VCaP (cell line): Measurements from ENCODE around the gene OIT3.
"Not testable (repeated sequence)": the region's sequence is repeated elsewhere in the genome, so short reads cannot be mapped to it uniquely, and the experiment has no call there.

ENCODE experiments used
- H3K27ac ChIP-seq: fragments of 450-650 bp; 2 replicates; pipeline ENCODE4 v1.5.1; 2017
- TF ChIP-seq, protein P1 (sequence below): fragments of 450-650 bp; conservative IDR thresholded peaks from 2 replicates; pipeline ENCODE4 v1.5.1; 2017; ENCODE audit warnings: mild to moderate bottlenecking, moderate library complexity

Gene OIT3

GRCh38 chr10:72913287-72913686 is 19.7 kb downstream of the OIT3 start:
- TF ChIP-seq, protein P1, sequence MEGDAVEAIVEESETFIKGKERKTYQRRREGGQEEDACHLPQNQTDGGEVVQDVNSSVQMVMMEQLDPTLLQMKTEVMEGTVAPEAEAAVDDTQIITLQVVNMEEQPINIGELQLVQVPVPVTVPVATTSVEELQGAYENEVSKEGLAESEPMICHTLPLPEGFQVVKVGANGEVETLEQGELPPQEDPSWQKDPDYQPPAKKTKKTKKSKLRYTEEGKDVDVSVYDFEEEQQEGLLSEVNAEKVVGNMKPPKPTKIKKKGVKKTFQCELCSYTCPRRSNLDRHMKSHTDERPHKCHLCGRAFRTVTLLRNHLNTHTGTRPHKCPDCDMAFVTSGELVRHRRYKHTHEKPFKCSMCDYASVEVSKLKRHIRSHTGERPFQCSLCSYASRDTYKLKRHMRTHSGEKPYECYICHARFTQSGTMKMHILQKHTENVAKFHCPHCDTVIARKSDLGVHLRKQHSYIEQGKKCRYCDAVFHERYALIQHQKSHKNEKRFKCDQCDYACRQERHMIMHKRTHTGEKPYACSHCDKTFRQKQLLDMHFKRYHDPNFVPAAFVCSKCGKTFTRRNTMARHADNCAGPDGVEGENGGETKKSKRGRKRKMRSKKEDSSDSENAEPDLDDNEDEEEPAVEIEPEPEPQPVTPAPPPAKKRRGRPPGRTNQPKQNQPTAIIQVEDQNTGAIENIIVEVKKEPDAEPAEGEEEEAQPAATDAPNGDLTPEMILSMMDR = no peak
- H3K27ac ChIP-seq = peak overlapping the region; percentile 43

GRCh38 chr10:72917201-72917600 is 23.7 kb downstream of the OIT3 start:
- not testable (repeated sequence) for H3K27ac ChIP-seq

DNA sequence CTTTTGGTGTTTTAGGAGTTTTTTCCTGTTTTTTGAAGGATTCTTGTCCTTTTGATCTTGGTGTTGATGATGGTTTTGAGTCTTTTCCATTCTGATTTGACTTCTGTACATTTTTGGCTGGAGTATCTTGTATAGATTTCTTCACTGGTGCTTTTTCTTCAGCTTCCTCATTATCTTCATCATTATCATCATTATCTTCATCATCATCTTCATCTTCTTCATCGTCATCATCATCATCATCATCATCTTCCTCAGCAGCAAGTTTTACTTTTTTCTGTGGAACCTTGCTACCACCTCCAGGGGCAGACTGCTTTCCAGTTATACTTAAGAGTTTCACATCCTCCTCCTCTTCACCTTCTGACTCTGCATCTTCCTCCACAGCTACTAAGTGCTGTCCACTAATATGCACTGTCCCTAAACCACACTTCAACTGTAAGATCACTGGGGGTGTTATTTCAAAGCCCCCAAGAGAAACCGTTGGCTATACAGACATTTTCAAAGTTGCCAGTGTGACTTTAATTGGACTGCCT is 24.3 kb downstream of the OIT3 start:
- not testable (repeated sequence) for H3K27ac ChIP-seq

DNA sequence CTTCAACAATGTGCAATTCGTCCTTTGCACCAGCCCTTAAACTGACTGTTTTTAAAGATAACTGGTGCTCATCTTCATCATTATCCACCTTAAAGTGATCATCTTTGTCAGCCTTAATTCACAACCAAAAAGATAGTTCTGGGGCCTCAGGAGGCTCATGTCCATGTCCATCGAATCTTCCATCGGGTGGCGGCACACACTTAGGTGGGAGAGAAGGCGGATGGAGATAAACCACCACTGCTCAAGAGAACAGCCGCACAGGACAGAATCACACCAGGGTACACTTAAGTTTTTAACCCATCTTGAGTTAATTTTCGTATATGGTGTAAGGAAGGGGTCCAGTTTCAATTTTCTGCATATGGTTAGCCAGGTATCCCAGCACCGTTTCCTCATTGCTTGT is 24.8 kb downstream of the OIT3 start:
- no peak overlapping the region for H3K27ac ChIP-seq
- TF ChIP-seq, protein P1 = no peak

- H3K27ac ChIP-seq = not testable (repeated sequence)
Measured at GRCh38 chr10:72921147-72921683, 27.7 kb downstream of the OIT3 start.

DNA sequence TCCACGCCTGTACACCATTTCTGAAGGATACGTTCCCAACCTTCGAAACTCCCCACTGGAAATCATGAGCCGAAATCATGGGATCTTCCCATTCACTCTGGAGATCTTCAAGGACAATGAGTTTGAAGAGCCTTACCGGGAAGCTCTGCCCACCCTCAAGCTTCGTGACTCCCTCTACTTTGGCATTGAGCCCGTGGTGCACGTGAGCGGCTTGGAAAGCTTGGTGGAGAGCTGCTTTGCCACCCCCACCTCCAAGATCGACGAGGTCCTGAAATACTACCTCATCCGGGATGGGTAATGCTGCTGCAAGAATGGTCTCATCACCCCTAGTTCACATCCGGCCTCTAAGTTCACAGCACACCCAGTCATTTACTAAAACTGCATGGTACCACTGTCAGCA is 30.8 kb downstream of the OIT3 start:
- H3K27ac ChIP-seq = no peak overlapping the region
- TF ChIP-seq, protein P1 = no peak

GRCh38 chr10:72925951-72926465 is 32.5 kb downstream of the OIT3 start:
- TF ChIP-seq, protein P1 = no peak

GRCh38 chr10:72927485-72927884 is 33.9 kb downstream of the OIT3 start:
- TF ChIP-seq, protein P1 = no peak
- H3K27ac ChIP-seq = no peak overlapping the region

More at GRCh38 chr10:72925951-72926465, 32.5 kb downstream of the OIT3 start:
- H3K27ac ChIP-seq = no peak overlapping the region

GRCh38 chr10:72928798-72929197 is 35.3 kb downstream of the OIT3 start:
- TF ChIP-seq, protein P1 = no peak

More at GRCh38 chr10:72928798-72929197, 35.3 kb downstream of the OIT3 start:
- no peak overlapping the region for H3K27ac ChIP-seq
